Subcutaneous abdominal adipose tissue (tissue), 5 donors: Measurements from ENCODE around the gene DMD.

Experiments
- H3K27ac ChIP-seq: one replicate; pipeline ENCODE4 v1.7.0; 2013; ENCODE audit warnings: low read depth, mild to moderate bottlenecking, inconsistent platforms, low read length, moderate library complexity
- H3K27me3 ChIP-seq, 5 donors: one replicate each; pipeline ENCODE4 v1.7.0; 2013; ENCODE audit warnings: low read length in 5 of 5, inconsistent platforms in 1 of 5; ENCODE audit not compliant: control insufficient read depth in 5 of 5, insufficient read depth in 4 of 5
- H3K36me3 ChIP-seq, 5 donors: one replicate each; pipeline ENCODE4 v1.7.0; 2013; ENCODE audit warnings: low read length in 5 of 5; ENCODE audit not compliant: control insufficient read depth in 5 of 5, insufficient read depth in 5 of 5
- H3K4me1 ChIP-seq, 5 donors: one replicate each; pipeline ENCODE4 v1.7.0; 2013; ENCODE audit warnings: low read length in 5 of 5, mild to moderate bottlenecking in 3 of 5, moderate library complexity in 1 of 5; ENCODE audit not compliant: control insufficient read depth in 5 of 5, insufficient read depth in 5 of 5
- H3K4me3 ChIP-seq, 5 donors: one replicate each; pipeline ENCODE4 v1.7.0; 2013; ENCODE audit warnings: low read length in 5 of 5, low read depth in 1 of 5
- H3K9ac ChIP-seq, 5 donors: one replicate each; pipeline ENCODE4 v1.7.0; 2013; ENCODE audit warnings: low read length in 5 of 5, mild to moderate bottlenecking in 4 of 5, moderate library complexity in 3 of 5
- H3K9me3 ChIP-seq, 5 donors: one replicate each; pipeline ENCODE4 v1.7.0; 2013; ENCODE audit warnings: low read length in 5 of 5; ENCODE audit not compliant: control insufficient read depth in 5 of 5
- donor health status: healthy.
- donor health status: healthy.
- donor health status: healthy.
- donor health status: healthy.
- donor health status: healthy.

DMD gene

GRCh38 chrX:31293409-31293808 is 1917.9 kb downstream of the DMD start:
- Histone ChIP-seq H3K9me3 (no peaks in the 10 kb centered on the region), H3K4me3 (no peak overlapping the region), H3K9ac (no peak overlapping the region), H3K4me1 (no peaks in the 10 kb centered on the region), H3K27ac (no peak overlapping the region), H3K27me3 (peaks cover 0 to 3% (median 0%) of the 10 kb centered on the region in 5 donors), H3K36me3 (no peaks in the 10 kb centered on the region)

- no peak overlapping the region for H3K9ac ChIP-seq
- no peaks in the 10 kb centered on the region for H3K27me3 ChIP-seq
- H3K36me3 ChIP-seq = no peaks in the 10 kb centered on the region
- H3K4me3 ChIP-seq = no peak overlapping the region
- no peaks in the 10 kb centered on the region for H3K9me3 ChIP-seq
- H3K4me1 ChIP-seq = no peaks in the 10 kb centered on the region
- no peak overlapping the region for H3K27ac ChIP-seq
Observed at GRCh38 chrX:31291131-31291530, 1920.2 kb downstream of the DMD start.

GRCh38 chrX:31287861-31288260 is 1923.5 kb downstream of the DMD start:
- H3K4me3 ChIP-seq = no peak overlapping the region
- H3K9me3 ChIP-seq = no peaks in the 10 kb centered on the region
- H3K4me1 ChIP-seq = no peaks in the 10 kb centered on the region
- no peak overlapping the region for H3K9ac ChIP-seq
- H3K36me3 ChIP-seq = no peaks in the 10 kb centered on the region
- H3K27ac ChIP-seq = no peak overlapping the region
- no peaks in the 10 kb centered on the region for H3K27me3 ChIP-seq

- H3K27me3 ChIP-seq = no peaks in the 10 kb centered on the region
- no peaks in the 10 kb centered on the region for H3K9me3 ChIP-seq
- no peaks in the 10 kb centered on the region for H3K36me3 ChIP-seq
- H3K27ac ChIP-seq = no peak overlapping the region
- no peak overlapping the region for H3K9ac ChIP-seq
- no peak overlapping the region for H3K4me3 ChIP-seq
- H3K4me1 ChIP-seq = no peaks in the 10 kb centered on the region
Observed at GRCh38 chrX:31280580-31280979, 1930.8 kb downstream of the DMD start.

GRCh38 chrX:31279359-31279758 is 1932.0 kb downstream of the DMD start:
- Histone ChIP-seq H3K9me3 (no peaks in the 10 kb centered on the region), H3K27me3 (no peaks in the 10 kb centered on the region), H3K4me1 (no peaks in the 10 kb centered on the region)

GRCh38 chrX:31272472-31272775 is 1938.9 kb downstream of the DMD start:
- Histone ChIP-seq H3K27me3 (peaks cover 0 to 5% (median 0%) of the 10 kb centered on the region in 5 donors), H3K27ac (no peak overlapping the region), H3K36me3 (no peaks in the 10 kb centered on the region), H3K4me1 (peaks cover 0 to 10% (median 0%) of the 10 kb centered on the region in 5 donors), H3K4me3 (no peak overlapping the region), H3K9ac (no peak overlapping the region), H3K9me3 (no peaks in the 10 kb centered on the region)

More at GRCh38 chrX:31279359-31279758, 1932.0 kb downstream of the DMD start:
- no peak overlapping the region for H3K9ac ChIP-seq
- H3K36me3 ChIP-seq = no peaks in the 10 kb centered on the region
- H3K27ac ChIP-seq = no peak overlapping the region
- H3K4me3 ChIP-seq = no peak overlapping the region

- no peak overlapping the region for H3K9ac ChIP-seq
- H3K4me3 ChIP-seq = no peak overlapping the region
- peaks cover 0 to 5% (median 0%) of the 10 kb centered on the region in 5 donors for H3K27me3 ChIP-seq
- H3K36me3 ChIP-seq = no peaks in the 10 kb centered on the region
- peaks cover 0 to 10% (median 0%) of the 10 kb centered on the region in 5 donors for H3K4me1 ChIP-seq
- no peak overlapping the region for H3K27ac ChIP-seq
- no peaks in the 10 kb centered on the region for H3K9me3 ChIP-seq
Observed at GRCh38 chrX:31271615-31272471, 1939.5 kb downstream of the DMD start.

GRCh38 chrX:31269914-31270313 is 1941.4 kb downstream of the DMD start:
- peaks cover 0 to 15% (median 0%) of the 10 kb centered on the region in 5 donors for H3K4me1 ChIP-seq

GRCh38 chrX:31268359-31268758 is 1943.0 kb downstream of the DMD start:
- H3K9ac ChIP-seq = no peak overlapping the region
- H3K27me3 ChIP-seq = peaks cover 0 to 5% (median 0%) of the 10 kb centered on the region in 5 donors
- H3K4me1 ChIP-seq = peaks cover 0 to 18% (median 2%) of the 10 kb centered on the region in 5 donors
- H3K4me3 ChIP-seq = no peak overlapping the region
- H3K27ac ChIP-seq = no peak overlapping the region
- H3K9me3 ChIP-seq = no peaks in the 10 kb centered on the region
- H3K36me3 ChIP-seq = no peaks in the 10 kb centered on the region

More at GRCh38 chrX:31269914-31270313, 1941.4 kb downstream of the DMD start:
- no peak overlapping the region for H3K27ac ChIP-seq
- H3K27me3 ChIP-seq = peaks cover 0 to 5% (median 0%) of the 10 kb centered on the region in 5 donors
- H3K36me3 ChIP-seq = no peaks in the 10 kb centered on the region
- no peaks in the 10 kb centered on the region for H3K9me3 ChIP-seq
- no peak overlapping the region for H3K9ac ChIP-seq
- no peak overlapping the region for H3K4me3 ChIP-seq

GRCh38 chrX:31266203-31267076 is 1944.9 kb downstream of the DMD start:
- Histone ChIP-seq H3K27me3 (peaks cover 0 to 5% (median 0%) of the 10 kb centered on the region in 5 donors), H3K36me3 (no peaks in the 10 kb centered on the region), H3K4me3 (peak overlapping the region; percentile 64 to 84 (median 72)), H3K27ac (no peak overlapping the region), H3K4me1 (peaks cover 0 to 18% (median 2%) of the 10 kb centered on the region in 5 donors), H3K9me3 (no peaks in the 10 kb centered on the region), H3K9ac (peak overlapping the region in 4 of 5 donors; percentile 46 to 68 (median 60))
